ENCODE measurements around the gene IGLL1.
A peak's percentile ranks its signal among the peaks of the same experiment; 100 is the strongest.
"Not testable (repeated sequence)": the region's sequence is repeated elsewhere in the genome, so short reads cannot be mapped to it uniquely, and the experiment has no call there.

Gene IGLL1

GRCh38 chr22:23608583-23608982 is 28.5 kb upstream of the IGLL1 start:
- no peak for DNase-seq (ENCODE audit: low read depth, low spot score)

GRCh38 chr22:23606204-23607131 is 26.4 kb upstream of the IGLL1 start:
- Histone ChIP-seq H3K4me3 (ENCODE audit: low read length) (no peak overlapping the region), H3K27ac (ENCODE audit: low read length) (no peak overlapping the region), H3K9me3 (ENCODE audit: control insufficient read depth, insufficient read depth, low read length) (no peaks in the 10 kb centered on the region), H3K4me1 (ENCODE audit: control insufficient read depth, insufficient read depth, low read length) (no peaks in the 10 kb centered on the region), H3K36me3 (ENCODE audit: control insufficient read depth, insufficient read depth, low read length) (no peaks in the 10 kb centered on the region), H3K27me3 (ENCODE audit: control insufficient read depth, insufficient read depth, low read length) (no peaks in the 10 kb centered on the region; the same call in 1 of the 2 replicates)
- no peak for DNase-seq (ENCODE audit: low read depth, low spot score)
- no CpG with 5 or more reads among the region's 20 CpGs for WGBS (ENCODE audit: insufficient coverage, insufficient read length)

More at GRCh38 chr22:23608583-23608982, 28.5 kb upstream of the IGLL1 start:
- no peaks in the 10 kb centered on the region for H3K36me3 ChIP-seq (ENCODE audit: control insufficient read depth, insufficient read depth, low read length)
- no peaks in the 10 kb centered on the region for H3K4me1 ChIP-seq (ENCODE audit: control insufficient read depth, insufficient read depth, low read length)
- H3K9me3 ChIP-seq (ENCODE audit: control insufficient read depth, insufficient read depth, low read length): no peaks in the 10 kb centered on the region
- WGBS (ENCODE audit: insufficient coverage, insufficient read length): no CpG with 5 or more reads among the region's 6 CpGs
- no peak overlapping the region for H3K4me3 ChIP-seq (ENCODE audit: low read length)
- no peaks in the 10 kb centered on the region; the same call in none of the 2 replicates for H3K27me3 ChIP-seq (ENCODE audit: control insufficient read depth, insufficient read depth, low read length)
- no peak overlapping the region for H3K27ac ChIP-seq (ENCODE audit: low read length)

GRCh38 chr22:23604939-23605712 is 25.0 kb upstream of the IGLL1 start:
- Histone ChIP-seq H3K36me3 (ENCODE audit: control insufficient read depth, insufficient read depth, low read length) (no peaks in the 10 kb centered on the region), H3K9me3 (ENCODE audit: control insufficient read depth, insufficient read depth, low read length) (no peaks in the 10 kb centered on the region), H3K27me3 (ENCODE audit: control insufficient read depth, insufficient read depth, low read length) (no peaks in the 10 kb centered on the region; the same call in 1 of the 2 replicates), H3K4me1 (ENCODE audit: control insufficient read depth, insufficient read depth, low read length) (no peaks in the 10 kb centered on the region), H3K27ac (ENCODE audit: low read length) (no peak overlapping the region), H3K4me3 (ENCODE audit: low read length) (no peak overlapping the region)
- no CpG with 5 or more reads among the region's 8 CpGs for WGBS (ENCODE audit: insufficient coverage, insufficient read length)
- DNase-seq (ENCODE audit: low read depth, low spot score): no peak

DNA sequence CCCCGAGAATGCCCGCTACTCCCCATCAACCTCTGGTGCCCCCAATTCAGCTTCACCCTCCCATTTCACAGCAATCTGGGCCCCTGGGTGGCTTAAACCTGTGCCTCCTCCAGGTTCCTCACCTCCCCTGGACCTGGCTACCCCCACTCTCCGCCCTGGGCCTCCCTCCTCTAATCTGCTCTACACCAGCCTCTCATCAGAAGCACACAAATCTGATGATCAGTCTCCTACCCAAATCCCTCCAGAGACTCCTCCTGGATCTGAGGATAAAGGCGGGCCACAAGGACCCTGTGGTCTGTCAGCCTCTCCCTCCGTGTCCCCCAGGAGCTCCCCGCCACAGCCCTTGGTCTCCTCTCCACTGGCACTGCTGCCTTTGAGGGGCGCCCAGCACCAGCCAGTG is 23.2 kb upstream of the IGLL1 start:
- Histone ChIP-seq H3K4me3 (ENCODE audit: low read length) (no peak overlapping the region), H3K27ac (ENCODE audit: low read length) (no peak overlapping the region), H3K4me1 (ENCODE audit: control insufficient read depth, insufficient read depth, low read length) (no peaks in the 10 kb centered on the region), H3K36me3 (ENCODE audit: control insufficient read depth, insufficient read depth, low read length) (no peaks in the 10 kb centered on the region), H3K9me3 (ENCODE audit: control insufficient read depth, insufficient read depth, low read length) (no peaks in the 10 kb centered on the region), H3K27me3 (ENCODE audit: control insufficient read depth, insufficient read depth, low read length) (no peaks in the 10 kb centered on the region; the same call in 1 of the 2 replicates)
- no CpG with 5 or more reads among the region's 7 CpGs for WGBS (ENCODE audit: insufficient coverage, insufficient read length)
- no peak for DNase-seq (ENCODE audit: low read depth, low spot score)

DNA sequence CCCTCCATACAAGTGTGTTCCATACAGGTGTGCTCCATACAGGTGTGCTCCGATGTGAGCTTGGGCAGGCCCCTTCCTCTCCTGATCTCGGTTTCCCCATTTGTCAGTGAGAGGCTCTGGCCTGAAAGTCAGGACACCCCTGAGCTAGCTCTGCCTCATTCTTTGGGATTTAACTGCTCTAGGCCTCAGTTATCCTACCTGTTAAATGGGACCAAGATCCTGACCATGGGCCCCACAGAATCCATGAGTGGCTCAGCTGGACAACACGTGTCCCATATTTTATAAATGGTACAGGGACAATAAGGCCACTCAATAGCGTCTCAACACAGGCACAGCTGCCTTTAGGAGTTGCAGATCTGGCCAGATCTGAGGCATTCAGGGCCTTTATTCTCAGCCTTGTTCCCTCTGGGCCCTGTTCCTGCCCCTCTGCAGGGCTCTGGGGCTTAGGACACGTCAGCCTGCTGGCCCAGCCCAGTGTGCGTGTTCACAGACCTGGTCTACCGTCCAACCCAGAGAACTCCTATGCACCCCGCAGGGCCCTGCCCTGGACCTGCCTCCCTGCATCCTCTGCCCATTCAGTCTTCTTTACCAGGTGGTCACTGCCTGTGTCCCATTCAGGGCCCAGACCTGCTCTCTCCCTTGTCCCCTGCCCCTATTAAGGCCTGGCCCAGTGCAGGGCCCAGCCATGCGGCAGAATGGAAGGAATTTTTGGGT is 18.9 kb upstream of the IGLL1 start:
- Histone ChIP-seq H3K27me3 (ENCODE audit: control insufficient read depth, insufficient read depth, low read length) (no peaks in the 10 kb centered on the region; the same call in 1 of the 2 replicates), H3K9me3 (ENCODE audit: control insufficient read depth, insufficient read depth, low read length) (no peaks in the 10 kb centered on the region), H3K4me3 (ENCODE audit: low read length) (no peak overlapping the region), H3K36me3 (ENCODE audit: control insufficient read depth, insufficient read depth, low read length) (no peaks in the 10 kb centered on the region), H3K27ac (ENCODE audit: low read length) (no peak overlapping the region), H3K4me1 (ENCODE audit: control insufficient read depth, insufficient read depth, low read length) (no peaks in the 10 kb centered on the region)
- WGBS (ENCODE audit: insufficient coverage, insufficient read length): no CpG with 5 or more reads among the region's 9 CpGs
- no peak for DNase-seq (ENCODE audit: low read depth, low spot score)

GRCh38 chr22:23597576-23598268 is 17.6 kb upstream of the IGLL1 start:
- H3K27me3 ChIP-seq (ENCODE audit: control insufficient read depth, insufficient read depth, low read length); H3K9me3 ChIP-seq (ENCODE audit: control insufficient read depth, insufficient read depth, low read length); DNase-seq (ENCODE audit: low read depth, low spot score); H3K4me3 ChIP-seq (ENCODE audit: low read length); H3K27ac ChIP-seq (ENCODE audit: low read length); H3K36me3 ChIP-seq (ENCODE audit: control insufficient read depth, insufficient read depth, low read length); H3K4me1 ChIP-seq (ENCODE audit: control insufficient read depth, insufficient read depth, low read length): not testable (repeated sequence)
- WGBS (ENCODE audit: insufficient coverage, insufficient read length): no CpG with 5 or more reads among the region's 7 CpGs

DNA sequence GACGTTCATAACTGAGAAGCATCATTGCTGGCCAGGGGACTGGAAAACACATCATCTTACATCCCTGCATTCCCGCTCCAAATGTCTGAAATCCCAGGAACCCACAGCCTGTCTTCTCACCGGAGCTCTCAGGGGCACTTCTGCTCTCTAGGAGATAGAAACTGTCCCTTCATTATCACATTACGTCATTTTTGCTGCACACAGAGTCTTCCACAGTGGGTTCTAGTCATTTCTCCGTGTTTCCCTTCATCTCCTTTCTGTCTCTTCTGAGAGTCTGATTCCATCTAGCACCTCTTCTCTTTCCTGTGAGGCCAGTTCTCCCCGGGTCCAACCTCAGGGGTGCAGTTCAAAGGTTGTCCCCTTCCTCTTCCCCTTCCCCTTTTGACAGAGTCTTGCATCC is 15.8 kb upstream of the IGLL1 start:
- H3K36me3 ChIP-seq (ENCODE audit: control insufficient read depth, insufficient read depth, low read length); DNase-seq (ENCODE audit: low read depth, low spot score); H3K27ac ChIP-seq (ENCODE audit: low read length); H3K27me3 ChIP-seq (ENCODE audit: control insufficient read depth, insufficient read depth, low read length); H3K4me1 ChIP-seq (ENCODE audit: control insufficient read depth, insufficient read depth, low read length); H3K9me3 ChIP-seq (ENCODE audit: control insufficient read depth, insufficient read depth, low read length); H3K4me3 ChIP-seq (ENCODE audit: low read length): not testable (repeated sequence)
- WGBS (ENCODE audit: insufficient coverage, insufficient read length): no CpG with 5 or more reads among the region's 6 CpGs

DNA sequence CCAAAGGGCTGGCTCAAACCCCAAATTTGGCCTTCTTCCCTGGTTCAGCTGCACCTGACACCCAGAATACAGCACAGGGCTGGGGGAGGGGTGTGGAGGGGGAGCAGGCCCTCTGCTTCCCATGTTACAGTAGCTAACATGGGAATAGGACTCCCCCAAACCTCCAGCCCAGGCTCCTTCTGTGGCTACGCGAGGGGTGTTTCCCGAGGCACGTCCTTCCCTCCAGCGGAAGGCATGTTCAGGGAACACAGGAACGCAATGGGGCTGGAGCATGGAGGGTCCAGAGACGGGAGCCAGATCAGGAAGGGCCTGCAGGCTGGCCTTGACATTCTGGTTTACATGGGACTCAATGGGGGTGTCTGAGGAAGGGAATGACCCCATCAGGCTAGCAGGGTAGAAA is 11.8 kb upstream of the IGLL1 start:
- peaks cover 2% of the 10 kb centered on the region; the same call in 1 of the 2 replicates for H3K4me1 ChIP-seq (ENCODE audit: control insufficient read depth, insufficient read depth, low read length)
- no CpG with 5 or more reads among the region's 7 CpGs for WGBS (ENCODE audit: insufficient coverage, insufficient read length)

GRCh38 chr22:23591201-23591791 is 11.2 kb upstream of the IGLL1 start:
- peaks cover 2% of the 10 kb centered on the region; the same call in 1 of the 2 replicates for H3K4me1 ChIP-seq (ENCODE audit: control insufficient read depth, insufficient read depth, low read length)
- no peaks in the 10 kb centered on the region for H3K36me3 ChIP-seq (ENCODE audit: control insufficient read depth, insufficient read depth, low read length)
- no peak overlapping the region for H3K4me3 ChIP-seq (ENCODE audit: low read length)
- no peaks in the 10 kb centered on the region for H3K9me3 ChIP-seq (ENCODE audit: control insufficient read depth, insufficient read depth, low read length)
- DNase-seq (ENCODE audit: low read depth, low spot score): peak; percentile 54
- no CpG with 5 or more reads among the region's 11 CpGs for WGBS (ENCODE audit: insufficient coverage, insufficient read length)
- no peaks in the 10 kb centered on the region for H3K27me3 ChIP-seq (ENCODE audit: control insufficient read depth, insufficient read depth, low read length)
- no peak overlapping the region for H3K27ac ChIP-seq (ENCODE audit: low read length)

More for the DNA sequence above, 11.8 kb upstream of the IGLL1 start:
- H3K9me3 ChIP-seq (ENCODE audit: control insufficient read depth, insufficient read depth, low read length): no peaks in the 10 kb centered on the region
- no peaks in the 10 kb centered on the region for H3K36me3 ChIP-seq (ENCODE audit: control insufficient read depth, insufficient read depth, low read length)
- H3K27ac ChIP-seq (ENCODE audit: low read length): no peak overlapping the region
- no peaks in the 10 kb centered on the region for H3K27me3 ChIP-seq (ENCODE audit: control insufficient read depth, insufficient read depth, low read length)
- no peak for DNase-seq (ENCODE audit: low read depth, low spot score)
- H3K4me3 ChIP-seq (ENCODE audit: low read length): no peak overlapping the region
